HG02970 (cell line): ENCODE measurements around the gene NLGN4X.

Source experiments
- ATAC-seq: cut with Tn5 transposase; IDR thresholded peaks from one replicate; pipeline ENCODE4 v1.9.1; 2021; ENCODE audit warnings: mild to moderate bottlenecking, moderate library complexity, moderate number of reproducible peaks; ENCODE audit not compliant: unreplicated experiment, low FRiP score

The NLGN4X gene

DNA sequence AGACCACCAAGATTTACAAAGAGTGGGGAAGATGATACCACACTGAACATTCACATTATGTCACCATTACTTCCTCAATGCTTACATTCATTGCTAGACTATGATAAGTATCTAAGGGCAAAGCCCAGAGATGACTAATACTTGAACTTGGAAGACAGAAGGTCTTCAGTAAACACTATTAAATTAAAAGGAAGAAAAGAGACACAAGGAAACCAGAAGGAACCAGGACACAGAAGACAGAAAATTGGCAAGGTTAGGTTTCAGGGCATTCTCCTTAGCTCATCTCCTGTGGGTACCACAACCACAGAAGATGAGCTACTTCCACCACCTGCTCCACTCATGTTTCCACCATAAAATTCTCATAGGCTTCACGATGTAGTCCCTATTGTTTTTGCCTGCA is 64.9 kb downstream of the NLGN4X start:
- ATAC-seq = no peak

DNA sequence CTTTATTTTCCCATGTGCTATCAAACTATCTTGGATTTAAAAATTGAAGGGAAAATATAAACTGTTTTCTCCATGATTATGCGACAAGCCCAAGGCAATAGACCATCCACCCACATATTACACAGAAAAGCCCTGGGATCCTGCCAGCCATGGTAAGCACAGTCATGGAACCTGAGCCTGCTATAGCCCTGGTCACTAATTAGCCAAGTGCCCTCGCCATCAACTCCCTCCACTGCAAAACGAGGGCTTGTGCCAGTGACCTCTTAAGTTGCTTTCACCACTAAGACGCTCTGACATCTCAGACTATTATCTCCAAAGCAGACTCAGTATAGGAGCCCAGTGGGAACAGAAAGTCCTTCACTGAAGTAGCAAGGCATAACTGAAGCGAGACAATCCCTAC is 69.2 kb downstream of the NLGN4X start:
- no peak for ATAC-seq

DNA sequence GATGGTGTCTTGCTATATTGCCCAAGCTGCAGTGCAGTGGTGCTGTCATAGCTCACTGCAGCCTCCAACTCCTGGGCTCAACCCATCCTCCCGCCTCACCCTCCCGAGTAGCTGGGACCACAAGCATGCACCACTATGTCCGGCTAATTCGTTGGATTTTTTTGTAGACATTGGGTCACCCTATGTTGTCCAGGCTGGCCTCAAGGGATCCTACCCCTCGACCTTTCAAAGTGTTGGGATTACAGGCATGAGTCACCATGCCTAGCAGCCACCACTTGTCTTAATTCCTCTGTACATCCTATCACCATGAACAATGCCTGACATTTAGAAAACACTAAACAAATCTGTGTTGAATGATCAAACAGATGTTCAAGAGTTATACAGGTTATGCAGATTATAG is 76.7 kb downstream of the NLGN4X start:
- no peak for ATAC-seq

DNA sequence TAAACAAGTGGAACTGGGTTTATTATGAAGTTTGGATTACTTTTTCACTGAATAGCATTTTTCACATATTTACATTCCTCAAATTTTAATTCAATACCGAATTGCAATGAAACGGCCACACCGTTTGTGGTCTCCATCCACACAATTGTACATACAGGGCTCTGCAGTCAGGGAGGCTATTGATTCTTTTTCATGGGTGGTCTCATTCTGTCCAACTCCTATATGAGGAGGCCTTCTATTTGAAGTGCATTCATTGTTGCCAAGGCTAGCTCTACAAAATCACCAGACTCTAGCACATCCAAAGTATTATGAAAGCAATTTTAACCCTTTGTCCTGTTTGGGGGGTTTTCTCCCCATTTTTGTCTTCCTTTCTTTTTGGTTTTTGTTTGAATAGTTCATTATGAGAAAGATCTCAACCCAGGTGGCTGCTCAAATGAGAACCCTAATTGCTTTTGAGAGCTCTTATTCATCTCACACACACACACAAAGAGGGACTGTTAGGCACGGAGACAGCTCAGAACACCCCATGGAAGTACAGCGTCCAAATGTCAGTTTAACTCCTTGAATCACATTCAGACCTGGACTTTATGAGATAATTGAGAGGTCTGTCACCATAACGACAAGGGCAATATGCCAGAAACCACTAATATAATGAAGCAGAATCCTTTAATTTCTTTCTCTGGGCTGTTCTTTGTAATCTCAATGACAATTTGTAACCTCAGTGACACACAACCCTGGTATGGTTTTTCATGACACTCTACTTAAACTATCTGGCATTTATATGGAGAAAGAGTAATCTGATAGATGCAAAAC is 79.4 kb downstream of the NLGN4X start:
- no peak for ATAC-seq

DNA sequence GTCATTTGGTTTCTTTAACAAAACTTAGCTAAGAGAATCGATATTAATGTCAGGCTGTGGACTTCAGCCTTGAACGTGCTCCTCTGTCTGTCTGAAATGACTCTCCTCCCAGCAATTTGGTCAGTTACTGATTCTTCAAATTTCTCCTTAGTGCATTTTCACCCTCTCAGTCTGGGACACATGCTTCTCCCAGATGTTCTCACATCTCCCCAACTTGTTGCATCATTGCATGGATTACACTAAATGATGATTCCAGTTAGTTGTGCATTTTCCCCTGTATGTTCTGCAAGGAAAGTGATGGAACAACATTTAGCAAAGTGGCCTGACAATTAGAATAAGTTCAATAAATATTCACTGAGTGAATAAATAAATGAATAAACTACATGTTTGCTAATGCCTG is 94.4 kb downstream of the NLGN4X start:
- ATAC-seq = no peak

DNA sequence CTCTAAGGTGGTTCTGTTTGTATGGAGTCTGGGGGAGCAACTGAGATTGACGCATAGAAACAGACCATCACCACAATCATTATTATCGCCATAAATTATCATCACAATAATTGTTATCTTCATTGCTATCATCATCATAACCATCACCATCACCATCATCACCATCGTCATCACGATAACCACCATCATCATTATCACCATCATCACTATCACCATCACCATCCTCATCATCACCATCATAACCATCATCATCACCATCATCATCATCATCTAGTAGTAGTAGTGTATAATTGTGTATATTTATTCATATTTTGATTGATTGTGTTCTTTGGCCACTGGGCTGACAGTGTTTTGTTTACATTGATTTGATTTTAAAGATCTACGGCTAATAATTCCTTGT is 95.7 kb downstream of the NLGN4X start:
- no peak for ATAC-seq

DNA sequence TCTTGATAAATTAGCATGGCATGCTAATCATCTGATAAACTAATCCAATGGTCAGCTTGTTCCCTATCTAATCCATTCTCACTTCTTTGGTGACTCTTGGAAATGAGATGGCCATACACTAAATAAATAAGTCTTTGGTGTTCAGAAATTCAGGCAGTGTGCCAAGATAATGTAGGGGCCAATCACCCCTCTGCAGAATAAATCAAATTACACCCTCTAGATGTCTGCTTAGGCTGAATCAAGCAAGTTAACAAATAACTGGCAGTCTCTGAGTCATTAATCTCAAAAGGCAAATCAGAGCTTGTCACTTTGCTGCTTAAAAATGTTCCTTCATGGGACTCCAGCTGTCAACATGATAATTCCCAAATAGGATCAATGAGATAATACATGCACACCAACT is 97.4 kb downstream of the NLGN4X start:
- no peak for ATAC-seq

DNA sequence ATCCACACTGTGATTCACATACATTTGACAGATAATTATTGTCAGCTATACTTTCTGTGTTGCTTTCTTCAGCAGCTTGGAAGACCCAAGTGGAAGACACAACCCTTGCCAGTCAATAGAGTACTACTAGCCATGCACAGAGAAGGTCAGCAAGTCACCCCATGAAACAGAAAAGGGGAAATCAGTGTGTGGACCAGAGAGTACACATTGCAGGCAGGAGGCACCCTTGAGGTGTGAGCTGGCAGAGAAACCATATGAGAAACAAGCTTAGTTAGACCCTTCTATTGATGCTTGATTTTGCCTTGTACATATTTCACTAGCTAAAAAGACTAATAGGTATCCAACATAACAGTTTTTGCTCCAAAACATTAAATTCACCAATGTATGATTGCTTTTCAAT is 99.5 kb downstream of the NLGN4X start:
- ATAC-seq = no peak

DNA sequence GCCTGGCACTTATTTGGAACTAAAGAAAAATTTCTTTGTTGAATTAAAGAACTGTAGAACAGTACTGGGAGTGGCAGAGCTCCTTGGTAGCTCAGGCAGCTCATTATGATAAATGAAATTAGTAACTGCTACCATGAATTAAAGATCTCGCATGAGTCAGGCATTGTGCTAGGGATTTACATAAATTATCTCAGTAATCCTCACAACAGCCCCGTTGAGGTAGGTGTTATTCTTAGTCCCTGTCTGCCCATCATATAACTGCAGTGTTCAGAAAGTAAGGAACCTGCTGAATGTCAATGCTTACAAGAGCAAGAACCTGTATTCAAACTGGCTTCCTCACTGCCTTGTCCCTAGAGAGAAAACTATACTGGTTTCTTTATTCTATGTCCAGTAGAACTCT is 108.3 kb downstream of the NLGN4X start:
- no peak for ATAC-seq

DNA sequence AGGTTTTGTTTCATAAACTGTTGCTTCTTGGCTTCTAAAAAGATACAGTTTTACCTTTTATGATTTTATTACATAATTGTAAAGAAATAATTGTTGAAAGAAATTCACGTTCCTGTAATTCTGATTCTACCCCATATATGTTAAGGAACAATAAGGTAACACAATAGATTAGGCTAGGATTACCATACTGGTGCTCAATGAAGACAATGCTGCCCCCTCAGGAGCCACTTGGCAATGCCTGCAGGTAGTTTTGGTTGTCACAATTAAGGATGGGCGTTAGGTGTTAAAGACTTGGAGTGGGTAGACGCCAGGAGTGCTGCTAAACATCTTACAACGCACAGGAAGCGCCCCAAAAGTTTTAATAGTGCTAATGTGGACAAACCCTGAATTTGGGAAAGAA is 133.2 kb downstream of the NLGN4X start:
- no peak for ATAC-seq

DNA sequence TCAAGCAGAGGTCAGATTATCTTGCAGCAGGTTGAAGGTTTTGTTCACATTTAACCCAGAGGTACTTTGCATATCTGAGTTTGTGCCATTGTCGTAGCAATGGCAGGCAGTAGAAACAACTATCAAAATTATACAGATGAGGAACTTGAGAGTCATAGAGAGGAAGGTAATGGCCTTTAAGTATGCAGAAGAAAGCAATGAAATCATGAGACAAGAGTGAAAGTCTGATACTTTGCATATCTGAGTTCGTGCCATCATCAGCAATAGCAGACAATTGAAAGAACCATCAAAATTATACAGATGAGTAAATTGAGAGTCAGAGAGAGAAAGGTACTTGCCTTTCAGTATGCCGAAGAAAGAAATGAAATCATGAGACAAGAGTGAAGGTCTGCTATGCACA is 154.1 kb downstream of the NLGN4X start:
- ATAC-seq = no peak

DNA sequence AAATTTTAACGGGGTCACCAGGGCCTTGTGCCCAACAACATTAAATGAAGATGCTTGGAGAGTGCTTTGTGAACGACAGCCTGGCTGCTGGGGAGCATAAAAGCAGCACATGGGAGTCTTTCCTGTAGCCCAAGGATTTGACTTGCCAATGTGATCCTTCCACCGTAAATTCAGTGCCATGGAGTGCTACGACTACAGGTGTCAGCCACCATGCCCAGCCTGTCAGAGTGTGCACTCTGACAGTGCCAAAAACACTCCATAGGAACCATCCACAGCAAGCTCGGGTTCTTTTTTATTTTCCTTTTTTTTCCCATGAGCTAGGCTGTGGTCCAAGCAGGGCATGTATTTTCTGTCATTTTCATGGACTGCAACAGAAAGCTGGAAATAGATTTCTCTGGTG is 156.9 kb downstream of the NLGN4X start:
- no peak for ATAC-seq

DNA sequence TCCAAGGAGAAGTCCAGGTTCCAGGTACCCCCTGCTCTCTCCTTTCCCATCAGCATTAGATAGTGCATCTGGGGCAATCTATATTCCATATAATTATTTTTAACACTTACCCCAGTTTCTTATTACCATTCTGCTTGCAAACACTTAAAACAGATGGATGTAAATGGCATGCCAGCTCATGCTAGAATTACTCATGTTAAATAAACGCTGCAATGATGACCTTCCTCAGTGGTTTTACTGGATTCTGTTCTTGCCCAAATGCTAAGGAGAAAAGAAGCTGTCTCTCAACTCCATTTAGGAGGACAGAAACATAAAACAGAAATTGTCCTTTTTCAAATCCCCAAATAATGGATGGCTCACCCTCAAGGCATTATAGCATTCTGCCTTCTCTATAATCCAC is 161.1 kb downstream of the NLGN4X start:
- no peak for ATAC-seq

DNA sequence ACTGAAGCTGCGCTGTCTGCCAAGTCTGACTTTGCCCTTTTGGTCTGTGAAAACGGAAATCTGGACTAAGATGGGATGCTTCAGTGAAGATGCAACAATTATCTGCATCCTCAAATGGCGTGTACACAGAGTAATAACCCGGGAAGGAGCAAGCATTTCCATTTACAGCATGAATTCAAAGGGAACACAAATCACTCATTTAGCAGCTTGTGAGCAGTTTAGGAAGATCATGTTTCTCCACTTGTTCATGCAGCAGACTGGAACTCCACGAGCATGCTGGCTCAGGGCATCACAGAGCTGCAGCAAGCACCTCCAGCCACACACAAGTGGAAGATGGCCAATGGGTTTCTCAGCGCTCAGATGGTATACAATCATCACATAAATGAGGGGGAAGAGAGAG is 175.5 kb downstream of the NLGN4X start:
- ATAC-seq = no peak

DNA sequence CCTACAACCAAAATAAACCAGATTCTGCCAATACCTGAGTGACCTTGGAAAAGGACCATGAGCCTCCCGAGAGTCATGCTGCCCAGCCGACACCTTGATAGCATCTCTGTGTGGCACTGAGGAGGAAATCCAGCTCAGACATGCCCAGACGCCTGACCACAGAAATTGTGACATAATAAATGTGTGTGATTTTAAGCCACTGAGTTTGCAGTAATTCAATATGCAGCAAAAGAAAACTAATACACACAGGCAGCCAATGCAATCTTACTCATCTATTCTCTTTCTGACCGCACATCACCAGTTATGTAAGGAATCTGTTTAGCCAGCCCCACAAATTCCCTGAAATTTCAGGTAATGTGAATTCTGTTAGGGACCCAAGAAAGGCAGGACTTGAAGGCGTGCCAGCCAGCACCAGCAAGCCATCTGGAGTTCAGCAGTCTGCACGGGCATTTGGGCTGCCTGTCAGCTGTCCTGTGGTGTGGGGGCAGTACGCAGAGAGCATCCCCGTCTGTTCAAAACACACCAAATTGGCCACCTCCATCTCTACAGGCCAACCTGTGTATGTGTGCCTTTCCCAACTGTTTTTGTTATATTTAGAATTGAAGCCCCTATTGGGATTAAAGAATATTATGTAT is 176.4 kb downstream of the NLGN4X start:
- no peak for ATAC-seq

DNA sequence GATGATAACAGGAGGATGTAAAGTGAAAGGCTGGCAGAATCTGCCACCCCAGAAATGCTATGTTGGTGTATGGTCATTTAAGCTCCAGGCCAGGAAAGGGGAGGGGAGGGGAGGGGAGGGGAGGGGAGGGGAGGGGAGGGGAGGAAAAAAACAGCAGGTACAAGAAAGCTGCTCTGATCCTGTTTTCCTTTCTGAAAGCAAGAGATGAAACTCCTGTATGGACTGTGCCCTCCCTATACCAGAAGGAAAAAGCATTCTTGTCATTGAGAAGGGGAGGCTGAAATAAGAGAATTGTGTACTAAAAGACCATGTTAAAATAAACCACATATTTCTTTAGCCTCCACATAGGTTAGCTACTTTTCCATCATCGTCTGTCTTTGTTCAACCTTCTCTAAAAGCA is 179.5 kb downstream of the NLGN4X start:
- no peak for ATAC-seq

DNA sequence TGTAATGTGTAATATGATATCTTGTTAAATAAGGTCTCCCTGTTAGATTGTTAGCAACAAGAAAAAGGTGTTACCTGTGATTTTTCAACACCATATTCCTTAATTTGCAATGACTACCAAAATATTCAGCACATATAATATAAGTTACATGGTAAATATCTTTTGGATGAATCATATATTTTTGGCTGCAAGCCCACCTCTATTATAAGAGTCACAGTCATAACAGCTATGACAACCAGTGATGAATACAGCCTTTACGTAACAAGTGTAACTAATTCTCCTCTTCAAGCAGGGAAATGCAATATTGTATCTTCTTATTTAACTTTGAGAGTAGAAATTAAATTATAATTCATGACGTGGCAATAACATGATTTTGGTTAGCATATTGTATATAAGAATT is 187.0 kb downstream of the NLGN4X start:
- ATAC-seq = no peak

DNA sequence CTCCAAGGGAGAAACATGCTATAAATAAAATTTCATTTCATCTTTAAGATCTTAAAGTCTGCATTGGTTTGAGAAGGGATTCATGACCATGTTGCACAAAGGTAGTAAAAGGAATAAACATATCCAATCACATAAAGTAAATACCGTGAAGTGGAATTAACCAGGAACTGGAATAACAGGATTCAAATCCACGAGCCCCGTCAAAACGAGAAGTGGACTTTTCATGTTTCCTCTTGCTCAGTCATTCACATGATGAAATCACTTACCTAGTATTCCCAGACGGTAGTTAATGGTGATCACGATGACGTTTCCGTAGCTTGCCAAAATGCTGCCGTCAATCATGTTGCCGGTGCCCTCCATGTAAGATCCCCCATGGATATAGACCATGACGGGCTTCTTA is 199.7 kb downstream of the NLGN4X start:
- ATAC-seq = no peak

DNA sequence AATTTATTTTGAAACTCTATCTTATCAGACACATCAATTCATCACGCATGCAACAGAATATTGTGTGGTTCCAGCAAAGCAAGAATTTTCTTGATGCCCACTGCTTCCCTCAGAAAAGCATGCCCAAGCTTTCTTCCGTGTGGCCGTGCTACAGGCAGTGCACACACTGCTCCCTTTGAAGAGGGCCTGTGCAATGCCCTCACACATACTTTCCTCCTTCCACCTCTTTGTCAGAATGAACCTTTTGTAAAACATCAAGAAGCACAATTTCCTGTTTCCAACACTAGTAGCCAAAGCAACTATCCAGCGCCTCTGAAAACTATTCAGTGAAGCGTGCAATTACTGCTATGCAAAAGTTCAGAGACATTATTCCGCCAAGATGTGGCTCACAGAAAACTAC is 201.7 kb downstream of the NLGN4X start:
- no peak for ATAC-seq

DNA sequence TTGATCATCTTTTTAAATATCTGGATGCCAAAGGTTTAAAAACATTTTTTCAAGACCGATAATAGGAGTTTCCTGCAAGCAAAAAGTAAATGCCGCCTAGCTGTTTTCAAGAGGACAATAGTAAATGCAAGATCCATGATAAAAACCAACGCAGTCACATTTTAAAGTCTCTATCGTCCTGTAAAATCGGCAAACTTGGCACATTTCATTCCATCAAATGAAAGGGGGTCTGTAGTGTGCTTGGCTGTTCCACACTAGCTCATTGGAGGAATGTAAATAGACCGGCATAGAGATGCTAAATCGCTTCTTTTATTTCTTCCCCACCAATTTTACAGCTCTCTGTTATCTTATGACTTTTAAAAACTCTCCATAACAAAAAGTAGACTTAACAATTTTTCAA is 202.2 kb downstream of the NLGN4X start:
- no peak for ATAC-seq

DNA sequence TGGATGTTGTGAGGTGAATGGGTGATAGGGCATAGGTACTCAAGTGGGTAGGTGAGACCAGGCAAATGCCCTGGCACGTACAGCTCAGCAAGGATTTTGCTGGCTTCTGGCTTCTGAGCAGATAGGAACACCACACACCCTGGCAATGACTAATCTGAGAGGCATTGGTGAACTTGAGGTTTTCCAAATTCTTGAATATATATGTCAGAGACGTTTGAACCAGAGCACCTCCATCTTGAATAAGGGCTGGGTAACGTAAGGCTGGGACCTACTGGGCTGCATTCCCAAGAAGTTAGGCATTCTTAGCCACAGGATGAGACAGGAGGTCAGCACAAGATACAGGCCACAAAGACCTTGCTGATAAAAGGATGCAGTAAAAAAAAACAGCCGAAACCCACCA is 204.5 kb downstream of the NLGN4X start:
- ATAC-seq = no peak

DNA sequence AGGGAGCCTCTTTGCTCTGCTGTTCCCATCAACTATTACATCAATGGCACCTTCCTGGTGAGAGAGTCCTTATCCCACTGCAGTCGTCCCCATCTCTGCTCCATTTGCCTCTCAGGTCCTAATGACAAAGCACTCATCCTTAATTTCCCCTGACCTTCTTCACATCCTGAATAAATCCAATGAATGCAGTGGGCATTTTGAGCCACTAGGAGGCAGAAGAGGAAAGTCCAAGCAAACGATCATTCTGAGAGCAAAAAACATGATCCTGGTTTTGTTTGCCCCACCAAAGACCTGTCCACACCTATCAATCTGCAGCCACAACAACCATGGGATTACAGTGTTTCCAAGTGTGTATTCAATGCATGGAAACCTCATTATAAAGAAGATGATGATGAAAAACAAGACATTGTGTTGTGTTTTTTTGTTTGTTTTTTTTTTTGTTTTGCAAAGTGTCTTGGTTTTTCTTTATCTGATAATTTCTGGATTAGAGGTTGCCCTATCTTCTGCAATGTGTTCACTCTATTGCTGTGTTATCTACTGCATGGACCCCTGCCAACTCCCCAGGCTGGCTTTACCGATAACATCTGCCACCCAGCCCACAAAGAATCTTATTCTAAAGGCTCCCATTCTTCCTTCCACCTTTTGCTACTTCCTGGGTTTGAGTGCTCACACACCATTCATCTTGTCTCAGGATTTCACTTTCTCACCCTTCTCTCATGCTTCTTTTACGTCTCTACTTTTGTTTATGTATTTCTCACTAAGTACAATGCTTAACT is 207.2 kb downstream of the NLGN4X start:
- no peak for ATAC-seq
